PC-3 (cell line): ENCODE results near the gene PCGF2. TPM values are rescaled to one million over a fixed set of nuclear protein-coding genes. Genes with fewer than 3 reads are reported as not detected.

ENCODE experiments used
- ATAC-seq: fragments of 200-7000 bp; cut with Tn5 transposase; 2 replicates; pipeline ENCODE4 v1.9.1; 2020; ENCODE audit warnings: mild to moderate bottlenecking, moderate library complexity
- BruUV-seq: library from RNA; stranded (reverse); fragments of 400-500 nt; replicated peaks from 2 replicates; lab custom pipeline; 2021; lab: Mats Ljungman, UMichigan
- CTCF ChIA-PET: fragments of 300-600 bp; sonication (Branson Sonifier 250); formaldehyde crosslinking; loops from one replicate; lab custom pipeline; 2022; ENCODE audit warnings: antibody characterized with exemption; lab: Charles Lee
- POLR2A ChIA-PET: fragments of 300-600 bp; sonication (Branson Sonifier 250); formaldehyde crosslinking; loops from one replicate; lab custom pipeline; 2022; ENCODE audit warnings: antibody characterized with exemption; ENCODE audit not compliant: unreplicated experiment; lab: Charles Lee
- DNase-seq: peaks from one replicate; pipeline ENCODE4 v3.0.0-alpha.2; 2015
- H2AFZ ChIP-seq: fragments of 300-600 bp; sonication (generic); 2 replicates; pipeline ENCODE4 v1.6.0; 2016; ENCODE audit warnings: antibody characterized with exemption, low read length
- H3F3A ChIP-seq: fragments of 300-600 bp; sonication (generic); one replicate; pipeline ENCODE4 v1.6.0; 2017; ENCODE audit warnings: antibody characterized with exemption, low read length, control low read depth, mild to moderate bottlenecking; ENCODE audit not compliant: unreplicated experiment
- H3K27ac ChIP-seq: fragments of 300-600 bp; sonication (generic); 2 replicates; pipeline ENCODE4 v1.5.1; 2016; ENCODE audit warnings: mild to moderate bottlenecking, low read length
- H3K27me3 ChIP-seq: fragments of 300-600 bp; sonication (generic); 2 replicates; pipeline ENCODE4 v1.6.1; 2016; ENCODE audit warnings: low read length, mixed read lengths
- H3K36me3 ChIP-seq: fragments of 300-600 bp; sonication (generic); 2 replicates; pipeline ENCODE4 v1.6.1; 2016; ENCODE audit warnings: low read depth, mixed run types, low read length, mixed read lengths
- H3K4me1 ChIP-seq: fragments of 300-600 bp; sonication (generic); 2 replicates; pipeline ENCODE4 v1.5.1; 2016; ENCODE audit warnings: low read length; ENCODE audit not compliant: insufficient read depth
- H3K4me2 ChIP-seq: fragments of 300-600 bp; sonication (generic); 2 replicates; pipeline ENCODE4 v1.6.0; 2016; ENCODE audit warnings: low read length
- H3K4me3 ChIP-seq: fragments of 300-600 bp; sonication (generic); 2 replicates; pipeline ENCODE4 v1.5.1; 2016; ENCODE audit warnings: mild to moderate bottlenecking, low read length, mixed read lengths
- H3K79me2 ChIP-seq: fragments of 300-600 bp; sonication (generic); 2 replicates; pipeline ENCODE4 v1.6.1; 2017; ENCODE audit warnings: low read length, mixed read lengths
- H3K9ac ChIP-seq: fragments of 300-600 bp; sonication (generic); 2 replicates; pipeline ENCODE4 v1.6.0; 2016; ENCODE audit warnings: mild to moderate bottlenecking, low read length
- H3K9me2 ChIP-seq: fragments of 300-600 bp; sonication (generic); replicated peaks from 2 replicates; pipeline ENCODE4 v1.6.1; 2016; ENCODE audit warnings: mixed run types, low read length, mixed read lengths
- H3K9me3 ChIP-seq: fragments of 300-600 bp; sonication (generic); 2 replicates; pipeline ENCODE4 v1.6.1; 2016; ENCODE audit warnings: low read length, mixed read lengths
- H4K20me1 ChIP-seq: fragments of 300-600 bp; sonication (generic); 2 replicates; pipeline ENCODE4 v1.6.1; 2016; ENCODE audit warnings: low read length, mixed read lengths
- CTCF ChIP-seq: fragments of 300-600 bp; sonication (generic); conservative IDR thresholded peaks from 2 replicates; pipeline ENCODE4 v1.5.1; 2017; ENCODE audit warnings: antibody characterized with exemption, low read depth, mild to moderate bottlenecking, low read length
- EZH2 ChIP-seq: fragments of 300-600 bp; sonication (generic); IDR thresholded peaks from one replicate; pipeline ENCODE4 v1.6.1; 2017; ENCODE audit warnings: antibody characterized with exemption, mild to moderate bottlenecking, low read length; ENCODE audit not compliant: unreplicated experiment
- EZH2phosphoT487 ChIP-seq: fragments of 300-600 bp; sonication (generic); IDR thresholded peaks from 2 replicates; pipeline ENCODE4 v1.6.1; 2018; ENCODE audit warnings: mild to moderate bottlenecking, antibody characterized with exemption, low read length, borderline replicate concordance
- intact Hi-C: fragments of 100-400 bp; cut with micrococcal nuclease; formaldehyde crosslinking; loops from 2 replicates; pipeline ENCODE4 v1.9.0; 2023
- total RNA-seq: library from RNA; depleted of rRNA; stranded (reverse); fragments of >200 nt; gene quantifications from 2 replicates; pipeline ENCODE4 v1.2.3, GENCODE V29; 2014

Gene PCGF2
- total RNA-seq, 1 experiment from 2014 or later, result 14.1 TPM

DNA sequence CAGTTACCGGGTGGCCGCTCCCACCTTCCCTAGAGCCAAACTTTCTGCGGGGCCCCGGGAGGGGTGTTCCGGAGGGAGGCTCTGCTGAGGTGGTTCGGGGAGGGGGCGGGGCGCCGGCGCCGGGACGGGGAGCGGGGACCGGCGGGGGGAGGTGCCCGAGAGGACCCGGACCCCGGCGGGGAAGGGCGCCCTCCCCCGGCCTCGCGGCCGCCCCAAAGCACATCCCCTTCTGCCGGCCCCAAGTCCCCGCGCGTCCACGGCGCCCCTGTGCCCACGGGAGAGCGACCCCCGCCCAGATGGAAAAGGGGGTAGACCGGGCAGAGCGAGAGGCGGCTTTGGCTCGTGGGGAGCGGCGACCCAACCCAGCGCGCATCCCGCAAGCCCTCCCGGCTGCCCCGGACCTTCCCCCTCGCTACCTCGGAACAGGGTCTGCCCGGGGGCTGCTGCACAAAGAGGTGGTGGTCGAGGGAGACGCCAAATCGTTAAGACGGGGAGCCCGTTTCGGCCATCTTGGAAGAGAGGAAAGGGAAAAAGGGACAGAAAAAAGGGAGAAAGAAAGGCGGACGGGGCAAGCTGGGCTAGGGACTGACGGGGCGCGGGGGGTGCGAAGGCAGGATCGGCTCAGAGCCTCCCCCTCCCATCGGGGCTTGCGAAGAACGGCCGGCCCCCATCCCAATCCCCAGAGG is 530 bp downstream of the PCGF2 start:
- Histone ChIP-seq H3K27ac (no peak overlapping the region), H3K9me3 (no peaks in the 10 kb centered on the region), H2AFZ (peak overlapping the region; percentile 87), H3K79me2 (peaks cover 68% of the 10 kb centered on the region), H3F3A (no peaks in the 10 kb centered on the region), H4K20me1 (0 out of 2 replicates have a peak, but pooled peaks cover 4% of the 10 kb centered on the region), H3K9me2 (no peaks in the 10 kb centered on the region), H3K4me2 (peak overlapping the region; percentile 82), H3K4me1 (peaks cover 18% of the 10 kb centered on the region), H3K9ac (peak overlapping the region; percentile 69), H3K4me3 (peak overlapping the region; percentile 96), H3K27me3 (no peaks in the 10 kb centered on the region), H3K36me3 (no peaks in the 10 kb centered on the region)
- ChIA-PET CTCF (no interaction called here), POLR2A (no interaction called here)
- no TSS peak for BruUV-seq
- TF ChIP-seq EZH2 (no peak), CTCF (no peak), EZH2phosphoT487 (no peak)
- DNase-seq, result no peak
- no peak for ATAC-seq
- intact Hi-C loops, result no loop called here

- H3K27me3 ChIP-seq, result no peaks in the 10 kb centered on the region
- peak overlapping the region; percentile 96 for H3K4me3 ChIP-seq
- DNase-seq (no peak), ATAC-seq (no peak)
- H3K27ac ChIP-seq, result no peak overlapping the region
- H3K79me2 ChIP-seq, result peaks cover 74% of the 10 kb centered on the region
- no peaks in the 10 kb centered on the region for H3K9me2 ChIP-seq
- no peak overlapping the region for H2AFZ ChIP-seq
- TF ChIP-seq EZH2, result no peak
- no peak for TF ChIP-seq EZH2phosphoT487
- H3F3A ChIP-seq, result no peaks in the 10 kb centered on the region
- POLR2A ChIA-PET, result no interaction called here
- CTCF ChIA-PET, result no interaction called here
- 0 out of 2 replicates have a peak, but pooled peaks cover 4% of the 10 kb centered on the region for H4K20me1 ChIP-seq
- H3K9me3 ChIP-seq, result no peaks in the 10 kb centered on the region
- peak overlapping the region; percentile 82 for H3K4me2 ChIP-seq
- H3K9ac ChIP-seq, result peak overlapping the region; percentile 69; the same call in 1 of the 2 replicates
- H3K4me1 ChIP-seq, result peaks cover 18% of the 10 kb centered on the region
- BruUV-seq, result no TSS peak
- H3K36me3 ChIP-seq, result no peaks in the 10 kb centered on the region
- intact Hi-C loops, result no loop called here
Measured at GRCh38 chr17:38746849-38747462, 1.2 kb downstream of the PCGF2 start.

DNA sequence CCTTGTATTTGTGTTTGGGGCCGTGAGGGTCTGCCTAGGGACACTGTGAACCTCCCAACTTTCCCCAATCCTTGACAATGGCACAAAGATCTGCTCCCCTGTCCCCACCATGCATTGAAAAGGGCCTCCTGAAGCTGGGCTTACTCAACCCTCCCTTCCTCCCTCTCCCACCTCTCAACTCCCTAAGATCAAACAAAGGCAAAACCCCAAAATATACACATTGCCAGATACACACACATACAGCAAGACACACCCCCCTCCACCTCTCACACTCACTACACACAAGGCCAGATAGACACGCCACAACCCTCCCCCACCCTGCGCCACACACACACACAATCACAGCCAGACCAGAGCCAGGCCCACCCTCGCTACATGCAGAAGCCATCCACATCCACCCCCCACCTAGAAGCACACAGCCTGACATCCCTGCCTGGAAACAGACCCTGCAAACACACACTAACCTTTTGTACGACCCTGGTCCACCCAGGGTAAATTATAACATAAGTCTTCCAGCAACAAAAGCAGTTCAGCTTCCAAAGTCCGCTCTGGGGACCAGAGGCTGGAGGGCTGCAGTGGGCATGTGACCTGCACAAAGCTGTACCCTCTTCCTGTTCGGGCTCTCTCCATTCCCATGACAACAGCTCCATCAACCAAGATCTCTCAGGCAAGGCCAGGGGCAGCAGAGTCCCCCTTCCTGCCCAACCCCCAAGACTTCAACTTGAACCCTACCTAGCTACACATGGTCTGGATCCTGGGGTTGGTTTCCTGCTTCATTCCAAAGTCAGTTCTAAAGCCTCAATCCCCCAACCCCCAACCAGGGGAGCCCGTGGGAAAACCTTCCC is 1.9 kb downstream of the PCGF2 start:
- Histone ChIP-seq H3K4me2 (peak overlapping the region; percentile 82), H3K4me3 (peak overlapping the region; percentile 96), H3K27me3 (no peaks in the 10 kb centered on the region), H3K9me3 (no peaks in the 10 kb centered on the region), H3K79me2 (peaks cover 82% of the 10 kb centered on the region), H3K9ac (peak overlapping the region; percentile 69; the same call in 1 of the 2 replicates), H2AFZ (no peak overlapping the region), H3F3A (no peaks in the 10 kb centered on the region), H3K4me1 (peaks cover 18% of the 10 kb centered on the region), H3K36me3 (no peaks in the 10 kb centered on the region), H3K27ac (no peak overlapping the region), H3K9me2 (no peaks in the 10 kb centered on the region), H4K20me1 (0 out of 2 replicates have a peak, but pooled peaks cover 6% of the 10 kb centered on the region)
- ATAC-seq (no peak), DNase-seq (no peak)
- TF ChIP-seq CTCF (no peak), EZH2phosphoT487 (no peak)
- ChIA-PET CTCF (no interaction called here), POLR2A (no interaction called here)
- intact Hi-C loops, result no loop called here
- BruUV-seq, result no TSS peak
